Loucy (cell line): Measurements from ENCODE around the gene C12orf43.

ENCODE experiments used
- EZH2phosphoT487 ChIP-seq: fragments of 200-600 bp; IDR thresholded peaks from 2 replicates; pipeline ENCODE4 v1.6.1; 2018; ENCODE audit warnings: antibody characterized with exemption, mild to moderate bottlenecking, moderate library complexity, borderline replicate concordance
- TF ChIP-seq, protein P1 (sequence below): fragments of 200-600 bp; sonication (generic); conservative IDR thresholded peaks from 2 replicates; pipeline ENCODE4 v1.5.1; 2014; ENCODE audit warnings: mild to moderate bottlenecking, antibody characterized with exemption, low read length

DNA sequence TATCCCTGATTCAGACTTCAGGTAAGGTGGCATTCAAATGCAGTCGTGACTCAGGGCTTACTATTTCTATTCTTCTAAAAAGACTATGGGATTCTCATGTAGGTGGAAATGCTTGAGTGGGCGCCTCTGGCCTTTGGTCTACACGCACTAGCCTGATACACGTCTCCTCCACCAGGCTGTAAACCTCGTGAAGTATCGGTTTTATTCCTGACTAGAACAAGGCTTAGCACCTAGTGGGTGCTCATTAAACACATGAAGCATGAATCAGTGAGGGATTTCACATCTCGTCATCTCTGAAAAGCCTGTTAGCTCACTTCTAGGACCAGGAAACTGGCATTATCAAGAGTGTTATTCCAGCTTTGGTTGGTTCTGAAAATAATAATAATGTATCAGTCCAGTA lies 55.6 kb downstream of the C12orf43 start:
- TF ChIP-seq, protein P1, sequence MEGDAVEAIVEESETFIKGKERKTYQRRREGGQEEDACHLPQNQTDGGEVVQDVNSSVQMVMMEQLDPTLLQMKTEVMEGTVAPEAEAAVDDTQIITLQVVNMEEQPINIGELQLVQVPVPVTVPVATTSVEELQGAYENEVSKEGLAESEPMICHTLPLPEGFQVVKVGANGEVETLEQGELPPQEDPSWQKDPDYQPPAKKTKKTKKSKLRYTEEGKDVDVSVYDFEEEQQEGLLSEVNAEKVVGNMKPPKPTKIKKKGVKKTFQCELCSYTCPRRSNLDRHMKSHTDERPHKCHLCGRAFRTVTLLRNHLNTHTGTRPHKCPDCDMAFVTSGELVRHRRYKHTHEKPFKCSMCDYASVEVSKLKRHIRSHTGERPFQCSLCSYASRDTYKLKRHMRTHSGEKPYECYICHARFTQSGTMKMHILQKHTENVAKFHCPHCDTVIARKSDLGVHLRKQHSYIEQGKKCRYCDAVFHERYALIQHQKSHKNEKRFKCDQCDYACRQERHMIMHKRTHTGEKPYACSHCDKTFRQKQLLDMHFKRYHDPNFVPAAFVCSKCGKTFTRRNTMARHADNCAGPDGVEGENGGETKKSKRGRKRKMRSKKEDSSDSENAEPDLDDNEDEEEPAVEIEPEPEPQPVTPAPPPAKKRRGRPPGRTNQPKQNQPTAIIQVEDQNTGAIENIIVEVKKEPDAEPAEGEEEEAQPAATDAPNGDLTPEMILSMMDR = no peak
- TF ChIP-seq EZH2phosphoT487 = no peak
